Keratinocyte (primary cell): ENCODE results near the gene MAP3K1. TPM values are rescaled to one million over a fixed set of nuclear protein-coding genes. Genes with fewer than 3 reads are reported as not detected.

ENCODE experiments used
- DNase-seq: peaks from one replicate; pipeline ENCODE4 v3.0.0-alpha.2; 2011; ENCODE audit warnings: low read depth, missing footprints, low spot score
- FAIRE-seq: peaks from 2 replicates; lab custom pipeline; 2011; peaks lifted over from hg19 to GRCh38; lab: Jason Lieb, UNC
- H2AFZ ChIP-seq: 2 replicates; pipeline ENCODE4 v1.6.0; 2012; ENCODE audit warnings: low read length, control low read depth, inconsistent platforms; ENCODE audit not compliant: control insufficient read depth
- H3K27ac ChIP-seq: 2 replicates; pipeline ENCODE4 v1.5.1; 2011; ENCODE audit warnings: low read length; ENCODE audit not compliant: control insufficient read depth, insufficient read depth
- H3K27me3 ChIP-seq: 3 replicates; pipeline ENCODE4 v1.6.0; 2011; ENCODE audit warnings: low read length; ENCODE audit not compliant: control insufficient read depth, insufficient read depth; ENCODE audit errors: extremely low read depth
- H3K36me3 ChIP-seq, 2 experiments: 2 replicates in 1 of 2; 3 replicates in 1 of 2; pipeline ENCODE4 v1.5.1; 2011; ENCODE audit warnings: low read length in 2 of 2, mild to moderate bottlenecking in 1 of 2; ENCODE audit not compliant: control insufficient read depth in 2 of 2, insufficient read depth in 2 of 2; ENCODE audit errors: extremely low read depth in 1 of 2
- H3K4me1 ChIP-seq: 3 replicates; pipeline ENCODE4 v1.5.1; 2011; ENCODE audit warnings: low read length; ENCODE audit not compliant: control insufficient read depth, insufficient read depth; ENCODE audit errors: extremely low read depth
- H3K4me2 ChIP-seq: 3 replicates; pipeline ENCODE4 v1.6.0; 2011; ENCODE audit warnings: low read depth, low read length; ENCODE audit not compliant: control insufficient read depth, insufficient read depth; ENCODE audit errors: extremely low read depth
- H3K4me3 ChIP-seq, 3 experiments: fragments of 200-600 bp in 1 of 3; sonication (generic) in 1 of 3; 2 replicates in 2 of 3; 3 replicates in 1 of 3; pipeline ENCODE4 v1.5.1; 2011 to 2016; ENCODE audit warnings: low read length in 3 of 3, mild to moderate bottlenecking in 3 of 3, control low read depth in 2 of 3, inconsistent platforms in 1 of 3, low read depth in 1 of 3, mixed read lengths in 1 of 3, mixed run types in 1 of 3, moderate library complexity in 1 of 3; ENCODE audit not compliant: control insufficient read depth in 2 of 3, insufficient read depth in 2 of 3; ENCODE audit errors: extremely low read depth in 1 of 3
- H3K79me2 ChIP-seq: 2 replicates; pipeline ENCODE4 v1.6.0; 2012; ENCODE audit warnings: low read length; ENCODE audit not compliant: control insufficient read depth, insufficient read depth
- H3K9ac ChIP-seq: 3 replicates; pipeline ENCODE4 v1.6.0; 2011; ENCODE audit warnings: low read length; ENCODE audit not compliant: control insufficient read depth, insufficient read depth; ENCODE audit errors: extremely low read depth
- H3K9me1 ChIP-seq: 3 replicates; pipeline ENCODE4 v1.6.0; 2011; ENCODE audit warnings: low read length; ENCODE audit not compliant: control insufficient read depth, insufficient read depth; ENCODE audit errors: extremely low read depth
- H3K9me3 ChIP-seq: 2 replicates; pipeline ENCODE4 v1.5.1; 2012; ENCODE audit warnings: low read depth, low read length; ENCODE audit not compliant: control insufficient read depth
- H4K20me1 ChIP-seq: 3 replicates; pipeline ENCODE4 v1.6.0; 2011; ENCODE audit warnings: low read length; ENCODE audit not compliant: control insufficient read depth, insufficient read depth; ENCODE audit errors: extremely low read depth
- CTCF ChIP-seq, 3 experiments: IDR thresholded peaks in 1 of 3; conservative IDR thresholded peaks in 1 of 3; optimal IDR thresholded peaks in 1 of 3; 2 replicates in 2 of 3; 3 replicates in 1 of 3; pipeline versions ENCODE3 to v1.5.1; 2011; ENCODE audit warnings: low read length in 3 of 3, mild to moderate bottlenecking in 3 of 3, moderate library complexity in 2 of 3, control low read depth in 1 of 3, inconsistent platforms in 1 of 3; ENCODE audit not compliant: insufficient read depth in 2 of 3; ENCODE audit errors: extremely low read depth in 1 of 3
- EZH2 ChIP-seq: IDR thresholded peaks from one replicate; pipeline ENCODE4 v1.6.1; 2012; ENCODE audit warnings: inconsistent platforms, mild to moderate bottlenecking, low read length, moderate library complexity
- dilution Hi-C: fragments of 300-500 bp; cut with MboI; formaldehyde crosslinking; loops from one replicate; pipeline ENCODE4 v1.7.0; 2020; ENCODE audit warnings: low sequenced_read_pairs; ENCODE audit not compliant: extremely low pct_ligation_motif_present
- polyA plus RNA-seq, 5 experiments: library from polyadenylated mRNA; depleted of rRNA in 3 of 5; stranded (reverse) in 3 of 5; stranded (forward) in 1 of 5; unstranded in 1 of 5; fragments of >200 nt; gene quantifications; 1 replicate in 1 of 5; 2 replicates in 3 of 5; 3 replicates in 1 of 5; pipeline versions ENCODE4 v1.2.1 to v1.2.3, GENCODE V29; 2011 to 2012; ENCODE audit warnings: missing spikeins in 2 of 5, low read depth in 1 of 5, low replicate concordance in 1 of 5

Gene MAP3K1
- polyA plus RNA-seq, 1 donor (not counting 4 experiments of a cell fraction or from before 2014, with no cell fraction given): 8.0 TPM

GRCh38 chr5:56850423-56850822, 35.1 kb downstream of the MAP3K1 start:
- TF ChIP-seq CTCF (optimal IDR thresholded peaks at IDR 0.05 in 1 of 3, IDR thresholded peaks at IDR 0.05 in 1 of 3, conservative IDR thresholded peaks at IDR 0.05 in 1 of 3; ENCODE audit: extremely low read depth in 1 of 3, insufficient read depth in 2 of 3, low read length in 3 of 3) (no peak), EZH2 (no peak)
- Histone ChIP-seq H3K36me3 (no peaks in the 10 kb centered on the region), H3K9me3 (no peaks in the 10 kb centered on the region), H3K4me2 (no peak overlapping the region), H3K27me3 (no peaks in the 10 kb centered on the region), H3K9ac (no peak overlapping the region), H3K27ac (no peak overlapping the region), H3K9me1 (no peaks in the 10 kb centered on the region), H3K79me2 (peaks cover 62% of the 10 kb centered on the region), H4K20me1 (no peaks in the 10 kb centered on the region), H2AFZ (no peak overlapping the region), H3K4me3 (no peak overlapping the region), H3K4me1 (peaks cover 5% of the 10 kb centered on the region)
- FAIRE-seq: no peak
- dilution Hi-C loops: no loop called here
- no peak for DNase-seq

DNA sequence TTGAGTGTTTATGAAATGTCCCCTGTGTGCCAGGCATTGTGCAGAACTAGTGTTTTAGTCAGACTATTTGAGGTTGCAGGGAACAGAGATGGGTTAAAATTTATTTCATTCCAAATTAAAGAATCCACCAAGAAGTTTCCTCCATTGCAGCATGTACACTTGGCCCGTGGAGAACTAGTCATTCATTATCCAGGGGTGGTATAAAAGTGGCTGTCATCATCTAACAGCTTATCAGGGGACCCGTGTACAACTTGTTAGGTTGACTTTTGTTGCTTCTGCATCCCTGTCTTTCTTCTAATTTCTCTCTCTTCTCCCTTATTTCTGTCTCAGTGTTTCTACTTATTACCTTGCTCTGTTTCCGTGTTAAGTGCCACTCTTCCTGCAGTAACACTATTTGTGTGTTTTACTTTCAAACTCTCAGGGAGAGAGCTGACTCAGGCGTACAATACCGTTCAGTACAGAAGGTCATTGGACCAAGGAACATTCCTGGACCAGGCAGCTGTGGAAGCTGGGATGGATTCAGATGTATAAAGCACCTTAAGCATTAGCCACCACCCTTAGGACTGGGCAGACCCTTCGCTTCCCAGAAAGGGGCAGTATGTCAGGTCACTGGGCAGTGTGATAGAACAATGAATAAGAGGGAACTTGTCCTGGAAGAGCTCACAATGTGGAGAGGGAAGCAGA, 36.1 kb downstream of the MAP3K1 start:
- H3K9me1 ChIP-seq: no peaks in the 10 kb centered on the region
- TF ChIP-seq EZH2: no peak
- TF ChIP-seq CTCF (optimal IDR thresholded peaks at IDR 0.05 in 1 of 3, IDR thresholded peaks at IDR 0.05 in 1 of 3, conservative IDR thresholded peaks at IDR 0.05 in 1 of 3; ENCODE audit: extremely low read depth in 1 of 3, insufficient read depth in 2 of 3, low read length in 3 of 3): no peak
- H3K4me1 ChIP-seq: peaks cover 5% of the 10 kb centered on the region
- no peak overlapping the region for H3K9ac ChIP-seq
- peaks cover 55% of the 10 kb centered on the region for H3K79me2 ChIP-seq
- H3K36me3 ChIP-seq: no peaks in the 10 kb centered on the region
- DNase-seq (no peak), FAIRE-seq (no peak)
- no peak overlapping the region for H3K4me3 ChIP-seq
- H4K20me1 ChIP-seq: no peaks in the 10 kb centered on the region
- dilution Hi-C loops: no loop called here
- H3K9me3 ChIP-seq: no peaks in the 10 kb centered on the region
- no peak overlapping the region for H3K4me2 ChIP-seq
- H3K27me3 ChIP-seq: no peaks in the 10 kb centered on the region
- no peak overlapping the region for H2AFZ ChIP-seq
- no peak overlapping the region for H3K27ac ChIP-seq
